ENCODE results near the gene KCNJ4.

KCNJ4 gene

DNA sequence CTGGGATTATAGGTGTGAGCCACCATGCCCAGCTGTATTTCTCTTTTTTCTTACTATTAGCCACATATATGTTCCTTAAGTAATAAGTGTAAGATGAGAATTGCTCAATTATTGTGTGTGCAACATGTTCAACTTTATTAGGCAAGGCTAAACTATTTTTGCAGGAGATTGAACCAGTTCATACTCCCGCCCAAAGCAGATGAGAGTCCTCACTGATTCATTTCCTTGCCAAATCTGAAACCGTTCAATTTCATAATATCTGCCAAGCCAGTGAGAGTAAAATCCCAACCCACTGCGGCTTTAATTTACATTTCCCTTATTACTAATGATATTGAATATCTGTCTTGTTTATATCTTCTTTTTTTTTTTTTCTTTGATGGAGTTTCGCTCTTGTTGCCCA is 48.4 kb downstream of the KCNJ4 start:
- no peak for TF ChIP-seq ZFX (IDR thresholded peaks at IDR 0.05; ENCODE audit: borderline replicate concordance)
- TF ChIP-seq, protein P1, sequence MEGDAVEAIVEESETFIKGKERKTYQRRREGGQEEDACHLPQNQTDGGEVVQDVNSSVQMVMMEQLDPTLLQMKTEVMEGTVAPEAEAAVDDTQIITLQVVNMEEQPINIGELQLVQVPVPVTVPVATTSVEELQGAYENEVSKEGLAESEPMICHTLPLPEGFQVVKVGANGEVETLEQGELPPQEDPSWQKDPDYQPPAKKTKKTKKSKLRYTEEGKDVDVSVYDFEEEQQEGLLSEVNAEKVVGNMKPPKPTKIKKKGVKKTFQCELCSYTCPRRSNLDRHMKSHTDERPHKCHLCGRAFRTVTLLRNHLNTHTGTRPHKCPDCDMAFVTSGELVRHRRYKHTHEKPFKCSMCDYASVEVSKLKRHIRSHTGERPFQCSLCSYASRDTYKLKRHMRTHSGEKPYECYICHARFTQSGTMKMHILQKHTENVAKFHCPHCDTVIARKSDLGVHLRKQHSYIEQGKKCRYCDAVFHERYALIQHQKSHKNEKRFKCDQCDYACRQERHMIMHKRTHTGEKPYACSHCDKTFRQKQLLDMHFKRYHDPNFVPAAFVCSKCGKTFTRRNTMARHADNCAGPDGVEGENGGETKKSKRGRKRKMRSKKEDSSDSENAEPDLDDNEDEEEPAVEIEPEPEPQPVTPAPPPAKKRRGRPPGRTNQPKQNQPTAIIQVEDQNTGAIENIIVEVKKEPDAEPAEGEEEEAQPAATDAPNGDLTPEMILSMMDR (IDR thresholded peaks at IDR 0.05), result no peak
- no peak overlapping the region for H3K27ac ChIP-seq

DNA sequence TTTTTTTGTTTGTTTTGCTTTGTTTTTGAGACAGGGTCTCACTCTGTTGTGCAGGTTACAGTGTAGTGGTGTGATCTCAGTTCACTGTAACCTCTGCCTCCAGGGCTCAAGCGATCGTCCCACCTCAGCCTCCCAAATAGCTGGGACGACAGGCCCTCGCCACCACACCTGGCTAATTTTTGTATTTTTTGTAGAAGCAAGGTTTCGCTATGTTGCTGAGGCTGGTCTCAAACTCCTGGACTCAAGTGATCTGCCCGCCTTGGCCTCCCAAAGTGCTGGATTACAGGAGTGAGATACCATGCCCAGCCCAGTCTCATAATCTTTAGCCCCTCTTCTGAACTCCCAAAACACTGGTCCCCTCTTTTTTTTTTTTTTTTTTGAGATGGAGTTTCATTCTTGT is 50.6 kb downstream of the KCNJ4 start:
- TF ChIP-seq, protein P1 (IDR thresholded peaks at IDR 0.05), result no peak
- TF ChIP-seq ZFX (IDR thresholded peaks at IDR 0.05; ENCODE audit: borderline replicate concordance), result no peak

DNA sequence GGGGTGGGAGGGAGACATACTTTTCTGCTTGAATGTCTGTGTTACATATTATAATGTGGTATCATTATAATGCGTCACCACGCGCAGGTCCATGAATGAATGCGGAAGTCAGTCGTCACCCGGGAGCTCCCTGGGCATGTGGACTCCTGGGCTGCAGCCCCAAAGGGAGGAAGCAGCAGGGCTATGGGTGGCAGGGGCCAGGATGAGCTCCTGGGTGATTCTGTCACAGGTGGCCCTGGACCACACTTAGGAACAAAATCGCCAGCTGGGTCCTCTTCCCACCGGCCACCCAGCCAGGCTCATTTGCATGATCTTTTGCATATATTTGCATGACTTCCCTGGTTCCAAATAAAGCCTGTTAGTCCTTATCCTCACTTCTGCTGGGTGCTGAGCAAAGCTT is 51.2 kb downstream of the KCNJ4 start:
- no peak for TF ChIP-seq ZFX (IDR thresholded peaks at IDR 0.05; ENCODE audit: borderline replicate concordance)
- TF ChIP-seq, protein P1 (IDR thresholded peaks at IDR 0.05), result no peak
- no peak overlapping the region for H3K27ac ChIP-seq

More for the DNA sequence above, 50.6 kb downstream of the KCNJ4 start:
- H3K27ac ChIP-seq, result no peak overlapping the region

DNA sequence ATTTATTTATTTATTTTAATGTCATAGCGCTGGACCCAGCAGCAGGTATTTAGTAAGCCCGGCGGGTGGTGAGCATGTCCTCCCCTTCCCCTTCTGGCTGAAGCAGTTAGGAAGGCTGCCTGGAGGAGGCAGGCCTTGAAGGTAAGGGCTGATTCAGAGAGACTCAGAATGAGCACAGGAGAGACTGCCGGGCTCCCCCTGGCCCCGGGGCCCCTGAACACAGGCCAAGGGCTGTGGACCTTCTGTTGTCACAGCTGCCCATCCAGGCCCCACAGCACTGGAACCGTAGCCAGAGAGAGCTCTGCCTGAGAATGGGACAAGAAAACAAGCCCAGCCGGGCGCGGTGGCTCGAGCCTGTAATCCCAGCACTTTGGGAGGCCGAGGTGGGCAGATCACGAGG is 52.8 kb downstream of the KCNJ4 start:
- H3K27ac ChIP-seq, result no peak overlapping the region
- TF ChIP-seq, protein P1 (IDR thresholded peaks at IDR 0.05), result no peak
- no peak for TF ChIP-seq ZFX (IDR thresholded peaks at IDR 0.05; ENCODE audit: borderline replicate concordance)

DNA sequence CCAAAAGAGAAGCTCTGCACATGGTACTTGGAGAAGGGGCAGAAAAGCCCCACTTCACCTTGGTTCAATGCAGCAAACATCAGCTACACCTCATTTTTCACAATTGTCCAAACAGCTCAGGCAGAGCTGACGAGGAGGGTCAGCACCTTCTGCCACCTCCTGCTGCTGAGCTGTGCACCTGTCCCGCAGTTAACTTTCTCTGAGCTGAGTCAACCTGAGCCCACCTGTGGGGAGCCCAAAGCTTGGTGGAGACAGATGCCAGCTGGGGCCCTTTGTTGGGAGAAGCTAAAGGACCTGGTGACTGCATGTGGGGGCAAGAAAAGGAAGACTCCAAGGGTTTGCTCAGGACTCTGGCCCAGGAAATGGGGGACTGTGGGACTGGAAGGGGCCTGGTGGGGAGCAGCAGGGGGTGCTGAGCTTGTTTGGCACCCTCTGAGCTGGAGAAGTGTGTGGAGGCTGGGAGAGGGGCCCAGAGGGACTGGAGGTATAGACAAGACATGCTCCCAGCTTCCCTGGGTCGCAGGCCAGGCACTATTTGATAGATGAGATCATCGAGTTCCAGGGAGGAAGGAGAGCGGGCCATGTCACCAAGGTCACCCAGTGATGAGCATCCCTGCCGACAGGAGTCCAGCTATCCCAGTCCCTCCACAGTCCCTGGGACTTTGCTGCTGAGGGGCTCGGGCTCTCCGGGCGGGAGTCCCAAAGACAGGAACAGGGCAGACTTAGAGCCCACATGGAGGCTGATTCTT is 53.5 kb downstream of the KCNJ4 start:
- TF ChIP-seq, protein P1 (IDR thresholded peaks at IDR 0.05), result no peak
- no peak for TF ChIP-seq ZFX (IDR thresholded peaks at IDR 0.05; ENCODE audit: borderline replicate concordance)
- peak overlapping the region; percentile 40; the same call in 1 of the 2 replicates for H3K27ac ChIP-seq

DNA sequence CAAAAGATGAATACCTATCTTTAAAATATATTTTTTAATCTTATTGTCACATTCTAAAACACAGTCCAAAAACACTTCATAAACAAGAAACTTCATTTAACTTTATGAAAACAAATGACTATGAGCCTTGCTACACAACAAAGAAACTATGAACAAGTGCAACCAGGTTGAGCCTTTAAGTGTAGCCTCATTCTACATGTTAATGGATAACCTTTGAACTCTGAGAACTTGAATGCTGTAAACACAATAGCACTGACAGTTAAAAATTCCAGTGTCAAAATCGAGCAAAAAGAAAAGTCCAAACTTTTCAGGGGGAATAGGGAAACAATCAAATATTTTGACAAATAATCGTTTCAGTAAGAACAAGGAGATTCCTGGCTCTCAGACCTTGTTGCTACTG is 54.7 kb downstream of the KCNJ4 start:
- peak overlapping the region; percentile 46 for H3K27ac ChIP-seq

DNA sequence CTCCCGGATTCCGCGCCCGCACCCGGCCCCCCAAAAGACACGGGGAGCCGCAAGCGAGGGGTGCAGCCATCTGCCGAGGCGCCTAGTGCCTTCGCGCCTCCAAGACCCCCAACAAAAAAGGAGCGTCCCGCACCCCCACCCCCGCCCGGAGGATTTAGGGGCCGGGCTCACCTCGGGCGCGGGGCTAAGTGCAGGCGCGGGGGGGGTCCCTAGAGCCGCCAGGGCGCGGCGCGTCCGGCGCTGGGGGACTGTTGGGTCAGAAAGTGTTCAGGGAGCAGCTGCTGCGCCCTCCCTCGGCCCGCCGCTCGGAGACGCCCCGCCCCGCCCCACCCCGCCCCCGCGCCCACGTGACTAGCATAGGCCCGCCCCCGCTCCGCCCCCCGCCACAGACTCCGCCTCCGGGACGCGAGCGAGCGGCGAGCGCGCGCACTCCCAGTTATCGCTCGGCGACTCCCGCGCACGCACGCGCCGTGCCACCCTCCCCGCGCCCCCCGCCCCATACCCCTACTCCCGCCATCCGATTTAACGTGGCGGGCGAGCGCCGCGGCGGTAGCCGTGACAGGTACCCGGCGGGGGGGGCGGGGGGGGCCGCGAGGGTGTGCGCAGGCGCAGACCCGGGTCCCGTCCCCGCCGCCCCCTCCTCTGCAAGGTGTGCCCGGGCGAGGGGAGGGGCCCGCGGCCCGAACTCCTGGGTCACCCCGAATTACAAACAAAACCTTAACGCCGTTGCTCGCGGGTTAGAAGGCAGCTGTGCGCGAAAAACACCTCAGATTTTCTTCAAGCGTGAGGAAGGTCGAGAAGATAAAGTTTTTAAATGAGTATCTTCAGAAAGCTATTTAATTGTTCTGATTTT is 56.2 kb downstream of the KCNJ4 start:
- no peak for TF ChIP-seq ZFX (IDR thresholded peaks at IDR 0.05; ENCODE audit: borderline replicate concordance)
- TF ChIP-seq, protein P1 (IDR thresholded peaks at IDR 0.05), result no peak
- H3K27ac ChIP-seq, result peak overlapping the region; percentile 46

DNA sequence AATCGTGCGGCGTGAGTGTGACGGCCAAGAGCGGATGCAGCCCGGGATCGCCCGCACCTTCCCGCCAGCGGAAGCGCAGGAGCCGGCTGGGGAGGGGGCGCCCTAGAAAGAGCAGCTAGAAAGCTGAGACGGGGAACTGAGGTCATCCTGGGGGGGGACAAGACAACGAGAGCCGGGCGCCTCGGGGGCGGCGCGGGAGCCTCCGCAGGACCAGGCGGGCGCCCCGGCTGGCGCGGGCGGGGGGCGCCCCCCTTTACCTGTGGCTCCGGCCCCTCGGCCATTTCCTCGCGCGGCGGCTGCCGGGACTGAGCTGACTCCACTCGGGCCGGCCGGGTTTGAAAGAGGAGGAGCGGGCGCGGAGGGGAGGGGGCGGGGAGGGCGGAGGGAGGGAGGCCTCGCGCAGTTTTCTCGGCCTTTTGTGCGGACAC is 56.8 kb downstream of the KCNJ4 start:
- H3K27ac ChIP-seq, result peak overlapping the region; percentile 46
